ENCODE data around the gene SLC12A7.
"Not testable (repeated sequence)": the region's sequence is repeated elsewhere in the genome, so short reads cannot be mapped to it uniquely, and the experiment has no call there.

SLC12A7 gene

DNA sequence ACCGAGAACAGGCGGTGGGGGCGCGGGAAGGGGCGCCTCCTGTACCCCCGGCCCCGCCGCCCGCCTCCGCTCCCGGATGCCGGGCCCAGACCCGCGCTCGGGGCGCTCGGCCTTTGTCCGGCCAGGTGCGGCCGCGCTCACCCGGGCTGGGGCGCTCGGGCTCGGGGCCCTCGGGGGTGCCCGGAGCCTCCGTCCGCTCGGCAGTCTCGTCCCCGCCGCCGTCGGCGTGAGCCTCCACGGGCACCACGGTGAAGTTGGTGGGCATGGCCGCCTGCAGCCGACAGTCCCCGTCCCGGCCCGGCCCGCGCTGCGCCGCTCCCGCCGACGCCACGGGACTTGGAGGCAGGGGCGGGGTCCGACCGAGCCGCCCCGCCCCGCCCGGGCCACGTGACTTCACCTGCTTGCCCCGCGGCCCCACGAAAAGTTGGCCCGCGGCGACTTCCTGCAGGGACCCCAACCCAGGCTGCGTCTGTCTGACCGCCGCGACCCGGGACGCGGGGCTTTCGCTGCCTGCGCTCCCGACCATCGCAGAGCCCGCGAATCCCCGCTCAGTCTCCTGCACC lies at the start of gene SLC12A7:
Gene SLC12A7, minus strand, starts transcription at position 337 of the 563 bp plus-strand sequence. Its CDS starts 72 bp downstream, at position 265.
- DNase-seq = no peak

DNA sequence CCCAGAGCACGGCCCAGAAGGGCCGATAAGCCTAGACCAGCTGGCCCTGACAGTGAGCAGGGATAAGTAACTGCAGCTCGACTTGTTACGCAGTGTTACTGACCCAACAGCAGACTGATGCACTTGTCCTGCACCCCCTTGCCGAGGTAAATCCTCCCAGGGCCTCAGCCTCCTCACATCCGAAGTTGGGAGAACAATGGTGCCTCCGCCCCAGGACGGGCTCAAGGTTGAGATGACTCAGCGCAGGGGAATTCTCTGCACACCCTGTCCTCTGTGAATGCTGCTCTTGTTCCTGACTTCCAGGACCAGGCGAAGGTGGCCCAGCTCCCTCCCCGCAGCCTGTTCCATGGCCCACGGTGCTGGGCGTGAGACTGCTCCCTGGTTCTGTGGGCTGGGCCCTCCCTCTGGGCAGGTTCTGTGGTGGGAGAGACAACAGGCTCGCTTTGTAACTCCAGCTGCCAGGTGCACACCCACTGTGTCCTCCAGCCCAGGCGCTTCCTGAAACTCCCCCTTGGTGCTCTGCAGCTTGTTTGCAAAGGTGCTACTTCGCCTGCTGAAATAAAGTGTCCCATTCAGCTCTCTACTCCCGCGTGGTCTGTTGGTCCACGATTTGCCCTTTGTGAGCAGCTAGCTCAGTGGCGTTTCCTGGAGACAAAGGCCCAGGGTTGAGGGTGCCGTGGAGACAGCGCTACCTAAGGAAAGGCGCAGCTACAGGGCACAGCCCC lies 49.4 kb upstream of the SLC12A7 start:
- DNase-seq = no peak

DNA sequence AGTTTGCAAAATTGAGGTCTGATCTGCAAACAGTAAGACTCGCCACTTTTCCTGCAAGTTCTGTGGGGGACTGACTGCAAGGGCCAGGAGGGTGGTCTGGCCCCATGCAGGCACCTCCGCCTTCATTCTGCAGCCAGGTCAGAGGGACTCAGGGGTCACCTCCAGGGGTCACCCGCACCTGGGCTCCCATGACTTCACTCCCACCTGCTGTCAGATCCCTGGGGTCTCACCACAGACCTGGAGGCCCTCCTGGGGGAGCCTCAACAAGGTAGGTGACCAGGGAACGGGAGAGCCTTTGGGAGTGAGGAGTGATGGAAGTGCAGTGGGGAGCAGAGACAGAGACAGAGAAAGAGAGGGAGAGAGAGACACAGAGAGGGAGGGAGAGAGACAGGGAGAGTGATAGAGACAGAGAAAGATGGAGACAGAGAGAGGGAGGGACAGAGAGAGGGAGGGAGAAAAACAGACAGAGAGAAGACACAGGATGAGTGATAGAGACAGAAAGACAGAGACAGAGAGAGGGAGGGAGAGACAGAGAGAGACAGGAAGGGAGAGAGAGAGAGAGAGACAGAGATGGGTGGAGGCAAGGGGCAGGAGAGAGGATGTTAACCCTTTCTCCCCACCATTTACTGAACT lies 48.0 kb upstream of the SLC12A7 start:
- no peak for DNase-seq

DNA sequence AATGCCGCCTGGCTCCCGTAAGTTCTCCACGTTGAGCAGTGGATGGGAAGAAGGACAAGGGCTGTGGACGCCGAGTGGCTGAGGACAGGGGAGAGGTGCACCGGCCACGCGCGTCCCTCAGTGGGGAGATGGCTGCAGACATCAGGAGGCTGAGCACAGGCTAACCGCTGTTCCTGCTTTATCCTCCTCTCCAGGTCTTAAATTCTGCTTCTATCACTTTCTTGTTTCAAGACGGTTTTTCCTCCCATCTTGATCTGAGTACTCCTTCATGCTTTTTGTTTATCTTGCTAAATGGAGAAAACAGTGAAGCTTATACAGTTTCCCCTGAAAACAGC lies 47.4 kb upstream of the SLC12A7 start:
- DNase-seq = no peak

DNA sequence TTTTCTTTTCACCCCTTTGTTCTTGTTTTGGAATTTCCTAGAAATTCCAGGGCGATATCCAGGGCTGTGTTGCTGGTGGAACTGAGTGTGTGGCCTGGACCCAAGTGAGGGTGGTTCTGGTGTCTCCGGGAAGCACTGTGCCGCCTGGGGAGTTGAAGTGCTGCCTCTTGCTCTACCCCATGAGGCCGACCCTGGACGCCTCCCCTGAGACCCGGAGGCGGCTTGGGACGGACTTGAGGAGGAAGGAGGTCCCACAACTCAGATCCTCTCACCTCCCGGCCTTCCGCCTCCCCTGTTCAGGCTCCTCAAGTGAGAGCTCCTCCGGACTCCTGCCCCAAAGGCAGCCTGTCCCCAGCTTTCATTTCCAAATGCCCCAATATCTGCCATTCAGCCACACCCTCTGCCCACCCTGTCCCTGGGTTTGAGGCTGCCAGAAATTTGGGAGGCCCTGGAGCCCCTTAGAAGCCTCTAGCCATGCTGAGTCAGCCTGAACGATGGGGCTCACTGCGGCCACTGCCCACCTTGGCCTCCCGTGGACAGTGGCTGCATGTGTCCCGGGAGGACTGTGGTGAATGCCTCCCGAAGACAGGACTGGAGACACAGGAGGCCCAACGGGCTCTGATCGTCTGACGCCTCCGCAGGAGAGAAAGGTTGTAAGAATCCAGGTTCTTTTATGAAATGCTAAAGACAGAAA lies 46.9 kb upstream of the SLC12A7 start:
- no peak for DNase-seq

DNA sequence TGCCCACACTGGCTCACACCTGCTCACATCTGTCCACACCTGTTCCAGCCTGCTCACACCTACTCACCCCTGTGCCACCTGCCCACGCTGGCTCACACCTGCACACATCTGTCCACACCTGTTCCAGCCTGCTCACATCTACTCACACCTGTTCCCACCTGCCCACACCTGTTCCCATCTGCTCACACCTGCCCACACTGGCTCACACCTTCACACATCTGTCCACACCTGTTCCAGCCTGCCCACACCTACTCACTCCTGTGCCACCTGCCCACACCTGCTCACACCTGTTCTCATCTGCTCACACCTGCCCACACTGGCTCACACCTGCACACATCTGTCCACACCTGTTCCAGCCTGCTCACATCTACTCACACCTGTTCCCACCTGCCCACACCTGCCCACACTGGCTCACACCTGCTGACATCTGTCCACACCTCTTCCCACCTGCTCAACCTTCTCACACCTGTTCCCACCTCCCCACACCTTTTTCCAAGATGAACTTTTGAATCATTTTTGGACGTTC lies 45.7 kb upstream of the SLC12A7 start:
- DNase-seq = not testable (repeated sequence)

DNA sequence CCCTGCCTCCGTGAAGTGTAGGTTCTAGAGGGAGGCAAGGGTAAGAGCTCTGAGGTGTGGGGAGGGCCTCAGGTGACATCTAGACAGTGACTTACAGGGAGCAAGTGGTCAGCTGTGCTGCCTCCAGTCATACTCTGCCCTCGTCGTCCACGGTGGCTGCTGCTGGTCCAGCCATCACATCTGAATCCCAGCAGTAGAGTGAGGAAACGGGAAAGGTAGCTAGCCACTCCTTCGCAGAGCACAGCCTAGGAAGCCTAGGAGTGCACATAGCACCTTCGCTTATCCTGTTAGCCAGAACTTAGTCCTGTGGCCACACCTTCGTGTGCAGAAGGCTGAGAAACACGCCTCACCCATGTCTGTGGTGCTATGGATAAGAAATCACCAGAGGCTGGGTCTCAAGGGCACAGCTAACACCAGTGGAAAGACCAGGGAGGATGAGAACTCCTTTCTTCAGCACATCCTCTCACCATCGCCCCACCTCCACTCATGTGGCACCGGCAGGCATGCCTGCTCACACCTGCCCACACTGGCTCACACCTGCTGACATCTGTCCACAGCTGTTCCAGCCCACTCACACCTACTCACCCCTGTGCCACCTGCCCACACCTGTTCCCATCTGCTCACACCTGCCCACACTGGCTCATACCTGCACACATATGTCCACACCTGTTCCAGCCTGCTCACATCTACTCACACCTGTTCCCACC lies 45.0 kb upstream of the SLC12A7 start:
- no peak for DNase-seq

DNA sequence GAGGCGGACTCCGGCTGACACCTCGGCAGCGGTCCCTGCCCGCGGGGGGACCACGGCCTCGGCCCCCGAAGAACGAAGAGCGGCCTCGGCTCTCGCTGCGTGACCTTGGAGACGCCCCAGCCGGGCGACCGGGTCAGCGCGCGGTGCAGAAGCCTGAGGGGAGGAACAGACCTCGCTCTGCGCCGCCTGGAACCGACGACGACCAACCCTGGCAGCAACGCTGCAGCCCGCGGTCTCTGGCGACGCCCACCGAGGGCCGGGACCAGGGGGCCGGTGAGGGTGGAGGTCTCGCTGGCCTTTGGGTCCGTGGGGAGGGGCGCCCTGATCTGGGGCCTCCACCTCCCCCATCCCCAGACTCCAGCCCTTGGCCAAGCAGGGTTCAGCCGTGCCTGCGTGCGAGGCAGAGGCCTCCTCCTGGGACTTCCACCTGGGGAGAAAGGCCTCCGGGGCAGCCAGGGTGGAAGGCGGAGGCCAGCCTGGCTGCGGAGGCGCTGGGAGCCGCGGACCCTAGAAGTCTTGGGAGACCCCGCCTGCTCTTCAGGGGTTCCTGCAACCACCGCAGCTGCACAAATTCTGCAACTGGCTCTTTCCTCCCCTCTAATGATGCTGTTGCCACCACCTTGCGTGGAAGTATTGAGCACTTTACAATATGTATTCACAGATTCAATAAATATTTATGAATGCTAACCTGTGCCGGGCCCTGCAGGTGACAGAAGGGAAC lies 44.3 kb upstream of the SLC12A7 start:
- no peak for DNase-seq

DNA sequence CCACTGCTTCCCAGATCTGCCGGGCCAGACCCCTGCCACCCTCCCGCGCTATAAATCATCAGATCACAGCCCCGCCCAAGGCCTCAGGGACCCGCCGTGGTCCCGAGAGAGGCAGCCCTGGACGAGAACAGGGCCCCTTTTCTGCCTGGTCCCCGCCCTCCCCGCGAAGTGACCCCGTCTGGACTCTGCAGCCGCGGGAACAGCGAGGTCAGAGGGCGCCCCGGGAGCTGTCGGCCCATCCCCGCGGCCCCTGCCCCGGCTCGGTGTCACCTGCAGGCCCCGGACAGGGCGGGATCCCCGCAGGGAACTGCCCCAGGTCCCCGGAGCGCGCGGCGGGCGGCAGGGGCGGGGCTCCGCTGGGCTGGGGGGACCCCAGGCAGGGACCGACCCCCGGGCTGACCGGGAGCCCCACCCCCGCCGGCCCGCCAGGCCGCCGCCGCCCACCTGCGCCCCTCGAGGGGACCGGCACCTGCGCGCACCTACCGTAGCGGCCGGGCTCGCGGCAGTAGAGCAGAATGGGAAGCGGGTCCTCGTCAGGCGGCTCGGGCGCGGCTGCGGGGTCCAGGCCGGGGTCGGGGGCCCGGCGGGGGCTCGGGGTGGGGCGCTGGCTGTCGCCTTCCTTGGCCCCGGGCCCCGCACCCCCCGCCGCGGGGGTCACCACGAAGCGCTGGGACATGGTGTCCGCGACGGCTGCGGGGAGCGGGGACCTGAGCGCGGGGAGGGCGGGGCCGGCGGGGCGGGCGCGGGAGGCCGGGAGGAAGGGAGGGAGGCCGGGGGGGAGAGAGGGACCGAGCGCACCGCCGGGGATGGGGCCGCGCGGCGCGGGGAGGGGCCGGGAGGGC lies 43.5 kb upstream of the SLC12A7 start:
- no peak for DNase-seq

DNA sequence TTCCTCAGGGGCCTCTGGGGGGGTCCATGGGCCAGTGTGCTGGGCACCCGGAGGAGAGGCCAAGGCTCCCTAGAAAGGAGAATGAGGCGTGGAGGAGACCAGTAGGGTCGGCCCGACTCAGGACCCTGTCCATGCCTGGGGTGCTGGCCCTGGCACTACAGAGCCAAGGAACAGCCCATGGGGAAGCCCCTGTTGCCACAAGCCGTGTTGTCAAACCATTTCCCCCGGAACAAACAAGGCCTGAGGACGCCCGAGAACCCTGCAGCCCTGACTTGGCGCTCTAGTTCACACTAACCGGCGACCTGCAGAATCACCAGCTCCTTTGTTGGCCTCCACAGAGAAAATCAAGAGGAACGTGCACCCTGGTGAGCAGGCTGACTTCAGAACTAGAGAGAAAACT lies 41.6 kb upstream of the SLC12A7 start:
- DNase-seq = no peak

DNA sequence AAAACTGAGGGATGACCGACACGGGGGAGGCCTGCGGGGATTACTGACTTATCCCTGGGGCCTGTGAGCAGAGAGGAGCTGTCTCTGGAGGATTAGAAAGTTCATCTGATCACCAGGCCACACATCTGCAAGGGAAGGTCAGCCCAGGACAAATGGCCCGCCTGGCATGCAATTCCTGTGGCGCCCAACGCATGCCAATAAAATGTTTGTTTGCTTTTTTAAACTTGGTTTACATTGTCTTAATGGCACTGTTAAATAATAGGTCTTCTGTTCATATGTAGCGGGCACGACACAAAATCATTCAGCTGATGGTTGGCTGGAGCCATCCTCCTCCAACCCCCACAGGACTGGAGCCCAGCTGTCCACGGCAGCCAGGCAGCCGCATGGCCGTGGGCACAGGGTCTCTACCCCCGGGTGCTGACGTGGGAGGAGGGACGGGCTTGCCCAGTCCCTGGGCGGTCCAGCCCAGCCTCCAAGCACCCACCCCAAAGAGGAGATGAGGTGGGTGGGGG lies 41.0 kb upstream of the SLC12A7 start:
- DNase-seq = no peak

DNA sequence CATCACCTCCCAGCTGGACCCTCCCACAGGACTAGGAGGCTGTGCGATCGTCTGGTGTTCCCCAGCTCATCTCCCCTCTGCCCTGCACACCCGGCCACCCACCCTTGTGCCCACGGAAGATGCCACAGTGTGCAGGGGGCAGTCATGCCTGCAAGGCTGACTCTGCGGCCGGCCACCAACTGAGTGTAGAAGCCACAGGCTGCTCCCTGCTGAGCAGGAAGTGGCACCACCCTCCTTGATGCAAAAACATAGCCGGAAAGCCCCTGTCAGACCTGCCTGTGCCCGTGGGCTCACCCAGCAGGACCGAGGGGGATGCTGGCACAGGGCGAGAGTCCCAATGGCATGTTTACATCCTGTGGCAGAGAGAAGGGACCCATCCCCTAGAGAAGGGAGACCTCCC lies 40.3 kb upstream of the SLC12A7 start:
- DNase-seq = no peak

DNA sequence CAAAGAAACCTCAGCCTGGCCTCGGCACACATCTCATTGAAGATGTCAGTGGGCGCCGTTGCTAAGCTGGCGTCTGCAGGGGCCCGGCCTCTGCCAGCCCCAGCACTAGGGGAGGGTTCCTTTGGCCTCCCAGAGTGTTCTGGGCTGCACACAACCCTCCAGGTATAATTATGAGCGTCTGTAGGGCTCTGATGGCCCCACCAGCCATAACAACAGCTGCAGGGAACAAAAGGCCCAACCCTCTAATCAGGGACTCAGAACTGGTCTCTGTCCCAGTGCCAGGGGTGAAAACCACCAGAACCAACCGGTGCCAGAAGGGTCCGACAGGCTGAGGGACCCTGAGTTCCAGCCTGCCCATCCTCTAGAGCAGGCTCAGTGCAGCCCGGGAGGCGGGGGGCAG lies 39.5 kb upstream of the SLC12A7 start:
- DNase-seq = no peak

DNA sequence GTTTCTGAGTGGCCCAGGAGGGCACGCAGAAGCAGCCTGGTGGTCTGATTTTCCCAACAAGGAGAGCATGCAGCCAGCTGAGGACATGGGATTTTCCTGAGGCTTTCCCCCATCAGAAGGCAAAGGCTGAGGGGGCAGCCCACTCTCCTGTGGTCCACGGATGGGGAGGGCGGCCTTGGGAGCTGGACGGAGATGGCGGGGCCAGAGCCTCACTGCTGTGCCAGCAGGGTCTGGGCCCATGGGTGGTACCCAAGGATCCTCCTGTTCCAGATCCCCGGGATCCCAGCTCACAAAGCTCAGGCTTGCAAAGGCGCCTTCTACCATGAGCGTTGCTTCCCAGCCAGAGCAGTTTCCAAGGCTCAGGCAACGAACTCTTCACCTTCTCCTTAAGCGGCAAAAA lies 39.0 kb upstream of the SLC12A7 start:
- no peak for DNase-seq

DNA sequence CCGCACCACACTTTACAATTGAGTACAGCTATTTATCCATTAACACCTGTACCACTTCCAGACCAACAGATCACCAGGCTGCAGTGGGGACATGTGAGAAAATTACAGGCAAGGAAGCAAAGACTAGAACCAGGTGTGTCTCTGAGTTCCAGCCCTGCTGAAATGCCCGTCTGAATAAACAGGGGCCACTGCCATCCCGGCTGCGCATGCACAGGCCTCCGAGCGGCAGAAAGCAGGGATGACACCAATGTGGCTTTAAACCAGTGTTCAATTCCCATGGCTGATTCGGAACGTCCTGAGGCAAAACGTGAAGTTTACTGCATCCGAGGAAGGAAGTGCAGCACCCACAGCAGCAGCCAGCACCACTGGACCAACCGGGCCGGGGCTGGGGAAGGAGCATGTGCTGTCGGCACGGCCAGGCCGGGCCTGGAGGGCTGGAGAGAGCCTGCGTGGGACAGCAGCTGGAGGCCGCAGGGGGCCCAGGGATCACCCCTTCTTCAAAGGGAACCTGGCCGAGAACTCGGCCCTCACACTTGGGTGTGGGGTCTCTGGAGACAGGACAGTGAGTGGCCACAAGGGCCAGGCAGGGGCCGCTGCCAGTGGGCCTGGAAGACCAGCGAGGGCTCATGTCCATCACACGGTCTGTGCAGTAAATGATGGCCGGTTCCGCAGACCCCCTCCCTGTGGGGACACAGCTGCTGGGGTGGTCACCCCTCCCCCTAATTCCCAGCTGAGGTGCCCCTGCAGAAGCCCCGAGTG lies 33.0 kb upstream of the SLC12A7 start:
- DNase-seq = no peak

DNA sequence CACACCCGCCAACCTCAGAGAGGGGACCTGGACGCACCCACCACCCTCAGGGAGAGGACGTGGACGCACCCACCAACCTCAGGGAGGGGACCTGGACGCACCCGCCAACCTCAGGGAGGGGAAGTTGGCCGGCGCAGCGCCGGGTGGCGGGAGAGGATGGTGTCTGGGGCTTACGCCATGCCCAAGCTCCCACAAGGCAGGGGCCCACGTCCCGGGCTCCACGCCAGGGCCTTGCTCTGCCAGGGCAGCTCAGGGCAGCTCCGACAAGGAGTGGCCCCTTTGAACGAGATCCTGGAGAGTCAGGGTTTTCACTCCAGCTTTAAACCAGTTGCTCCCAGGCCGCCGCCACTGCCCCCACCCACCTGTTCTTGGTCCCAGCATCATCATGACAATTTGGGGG lies 32.2 kb upstream of the SLC12A7 start:
- no peak for DNase-seq

DNA sequence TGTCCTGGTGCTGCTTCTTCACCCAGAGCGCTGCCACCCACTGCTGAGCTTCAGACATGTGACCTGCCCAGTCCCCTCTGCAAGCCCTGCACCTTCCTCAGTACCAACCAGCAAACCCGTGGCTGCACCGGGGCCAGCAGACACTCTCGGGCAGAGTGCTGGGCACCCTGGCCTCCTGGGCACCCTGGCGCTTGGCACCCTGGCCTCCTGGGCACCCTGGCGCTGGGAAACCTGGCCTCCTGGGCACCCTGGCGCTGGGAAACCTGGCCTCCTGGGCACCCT lies 31.7 kb upstream of the SLC12A7 start:
- DNase-seq = no peak

DNA sequence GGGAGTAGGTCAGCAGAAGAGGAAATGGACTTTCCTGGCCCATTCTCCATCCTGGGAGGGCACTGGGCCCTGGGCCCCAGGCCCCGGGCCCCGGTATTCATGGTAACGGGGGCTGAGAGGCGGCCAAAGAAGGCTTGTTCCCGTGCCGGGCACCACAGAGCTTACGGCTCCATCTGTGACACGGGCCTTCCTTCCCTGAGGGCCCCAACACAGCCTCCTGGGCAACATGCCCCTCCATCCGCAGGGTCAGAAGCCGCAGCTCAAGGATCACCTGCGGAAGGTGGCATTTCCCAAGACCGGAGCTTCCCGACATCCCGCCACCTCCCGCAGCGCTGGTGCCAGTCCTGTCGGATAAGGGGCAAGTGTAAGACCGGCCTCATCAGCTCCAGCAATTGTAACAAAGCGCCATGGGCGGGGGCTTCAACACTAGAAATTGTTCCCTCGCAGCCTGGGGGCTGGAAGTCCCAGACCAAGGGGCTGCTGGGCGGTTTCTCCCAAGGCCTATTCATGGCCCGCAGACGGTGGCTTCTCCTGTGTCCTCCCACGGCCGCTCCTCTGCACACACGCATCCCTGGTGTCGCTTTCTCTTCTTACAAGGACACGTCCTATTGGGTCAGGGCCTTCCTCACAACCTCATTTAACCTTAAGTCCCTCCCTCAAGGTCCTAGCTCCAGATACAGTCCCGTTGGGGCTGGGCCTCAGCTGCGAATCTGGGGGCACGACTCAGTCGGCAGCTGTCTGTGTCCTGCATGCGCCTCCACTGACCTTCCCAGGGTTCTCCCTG lies 31.2 kb upstream of the SLC12A7 start:
- no peak for DNase-seq

DNA sequence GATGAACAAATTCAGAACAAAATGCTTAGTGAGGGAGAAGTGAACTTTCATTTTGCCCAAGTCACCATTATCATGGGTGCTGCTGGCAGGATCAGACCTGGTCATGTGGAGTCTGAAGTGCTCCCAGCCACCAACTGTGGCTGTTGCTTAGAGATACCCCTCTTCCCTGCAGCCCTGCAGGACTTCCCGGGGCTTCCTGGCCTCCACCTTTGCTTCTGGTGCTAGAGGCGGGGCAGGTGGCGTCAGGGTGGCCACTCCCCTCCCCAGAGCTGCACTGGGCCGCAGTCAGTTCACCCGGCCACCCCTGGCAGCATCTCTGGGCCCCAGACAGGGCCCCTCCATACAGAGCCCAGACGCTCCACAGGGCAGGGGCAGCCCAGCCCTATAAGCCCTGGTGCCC lies 30.0 kb upstream of the SLC12A7 start:
- no peak for DNase-seq

DNA sequence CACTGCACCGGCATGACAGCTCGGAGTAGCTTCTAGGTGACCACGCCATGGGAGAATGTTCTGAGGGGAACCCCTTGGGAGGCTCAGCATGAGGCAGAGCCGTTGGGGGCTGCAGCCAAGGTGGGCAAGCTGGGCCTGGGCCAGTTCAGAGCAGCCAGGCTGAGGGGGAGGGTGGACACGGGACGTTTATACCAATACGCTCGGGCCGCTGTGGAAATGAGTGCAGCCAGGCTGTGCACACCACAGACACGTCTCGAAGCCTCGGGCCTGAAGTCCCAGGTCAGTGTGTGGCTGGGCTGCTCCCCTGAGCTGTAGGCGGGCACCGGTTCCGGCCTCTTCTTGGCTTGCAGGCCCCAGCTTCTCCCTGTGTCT lies 28.9 kb upstream of the SLC12A7 start:
- no peak for DNase-seq

Data from DMS79 (cell line).